GM12801 (cell line): Measurements from ENCODE around the gene SAC3D1.

ENCODE experiments used
- TF ChIP-seq, protein P1 (sequence below): IDR thresholded peaks from one replicate; pipeline ENCODE4 v1.5.1; 2011; ENCODE audit warnings: control low read depth; ENCODE audit not compliant: insufficient read length; ENCODE audit errors: extremely low read depth

SAC3D1 gene

DNA sequence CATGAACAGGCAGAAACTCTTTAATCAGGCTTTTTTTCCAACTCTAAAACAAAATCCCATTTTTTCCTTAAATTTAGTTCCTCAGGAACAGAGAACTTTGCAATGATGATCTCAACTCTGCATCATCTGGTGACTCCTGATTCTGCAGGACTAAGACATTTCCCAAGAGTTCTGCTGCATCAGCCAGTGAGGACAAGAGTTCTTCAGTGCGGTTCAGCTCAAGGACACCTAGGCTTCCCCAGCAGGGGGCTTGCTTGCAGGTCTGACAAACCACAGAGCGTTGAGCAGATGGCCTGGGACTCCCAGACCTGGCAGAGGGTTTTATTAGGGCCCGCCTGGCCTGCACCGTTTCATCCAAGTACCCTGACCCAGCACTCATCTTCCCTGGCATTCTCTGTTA, 36.4 kb downstream of the SAC3D1 start:
- TF ChIP-seq, protein P1, sequence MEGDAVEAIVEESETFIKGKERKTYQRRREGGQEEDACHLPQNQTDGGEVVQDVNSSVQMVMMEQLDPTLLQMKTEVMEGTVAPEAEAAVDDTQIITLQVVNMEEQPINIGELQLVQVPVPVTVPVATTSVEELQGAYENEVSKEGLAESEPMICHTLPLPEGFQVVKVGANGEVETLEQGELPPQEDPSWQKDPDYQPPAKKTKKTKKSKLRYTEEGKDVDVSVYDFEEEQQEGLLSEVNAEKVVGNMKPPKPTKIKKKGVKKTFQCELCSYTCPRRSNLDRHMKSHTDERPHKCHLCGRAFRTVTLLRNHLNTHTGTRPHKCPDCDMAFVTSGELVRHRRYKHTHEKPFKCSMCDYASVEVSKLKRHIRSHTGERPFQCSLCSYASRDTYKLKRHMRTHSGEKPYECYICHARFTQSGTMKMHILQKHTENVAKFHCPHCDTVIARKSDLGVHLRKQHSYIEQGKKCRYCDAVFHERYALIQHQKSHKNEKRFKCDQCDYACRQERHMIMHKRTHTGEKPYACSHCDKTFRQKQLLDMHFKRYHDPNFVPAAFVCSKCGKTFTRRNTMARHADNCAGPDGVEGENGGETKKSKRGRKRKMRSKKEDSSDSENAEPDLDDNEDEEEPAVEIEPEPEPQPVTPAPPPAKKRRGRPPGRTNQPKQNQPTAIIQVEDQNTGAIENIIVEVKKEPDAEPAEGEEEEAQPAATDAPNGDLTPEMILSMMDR = no peak

DNA sequence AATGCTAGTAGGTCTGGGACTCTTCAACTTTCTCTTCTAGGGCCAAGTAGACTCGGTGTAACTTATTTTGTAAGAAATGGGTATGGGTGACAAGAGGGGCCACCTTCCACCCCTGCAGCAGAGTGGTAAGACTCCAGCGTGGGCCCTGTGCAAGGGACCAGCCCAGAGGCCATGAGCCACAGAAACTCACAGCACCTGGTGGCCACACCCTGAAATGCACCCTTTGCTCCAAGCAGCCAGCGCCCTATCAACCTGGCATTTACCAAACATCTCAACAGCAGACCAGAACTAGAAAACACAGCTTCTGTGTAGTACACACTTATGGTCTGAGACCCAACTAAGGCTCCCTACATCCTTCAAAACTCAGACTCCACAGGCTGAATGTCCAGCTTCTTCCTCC, 37.1 kb downstream of the SAC3D1 start:
- TF ChIP-seq, protein P1 = no peak

DNA sequence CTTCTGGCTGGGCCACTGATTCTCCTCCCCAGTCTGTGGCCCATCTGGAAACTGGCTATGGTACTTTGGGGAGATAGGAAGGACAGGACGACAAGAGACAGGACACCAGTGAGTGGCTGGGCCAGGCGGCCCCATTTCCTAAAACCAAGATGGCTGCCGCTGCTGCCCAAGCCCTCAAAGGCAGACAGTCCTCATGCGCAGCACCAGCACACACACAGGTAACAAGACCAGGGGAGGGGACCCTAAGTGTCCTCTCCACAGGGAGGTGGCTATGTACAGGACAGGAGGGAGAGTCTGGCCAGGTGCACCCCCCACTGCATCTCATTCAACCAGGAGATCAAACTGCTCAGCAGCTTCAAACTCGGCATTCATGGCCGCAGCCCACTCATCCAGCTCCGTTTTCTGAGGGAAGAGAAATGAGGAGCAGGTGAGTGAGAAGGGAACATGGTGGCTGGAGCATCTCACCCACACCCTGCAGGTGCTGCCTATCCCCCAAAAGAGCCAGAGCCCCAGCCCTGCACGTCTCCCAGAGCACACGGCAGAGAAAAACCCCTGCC, 37.9 kb downstream of the SAC3D1 start:
- TF ChIP-seq, protein P1 = no peak

DNA sequence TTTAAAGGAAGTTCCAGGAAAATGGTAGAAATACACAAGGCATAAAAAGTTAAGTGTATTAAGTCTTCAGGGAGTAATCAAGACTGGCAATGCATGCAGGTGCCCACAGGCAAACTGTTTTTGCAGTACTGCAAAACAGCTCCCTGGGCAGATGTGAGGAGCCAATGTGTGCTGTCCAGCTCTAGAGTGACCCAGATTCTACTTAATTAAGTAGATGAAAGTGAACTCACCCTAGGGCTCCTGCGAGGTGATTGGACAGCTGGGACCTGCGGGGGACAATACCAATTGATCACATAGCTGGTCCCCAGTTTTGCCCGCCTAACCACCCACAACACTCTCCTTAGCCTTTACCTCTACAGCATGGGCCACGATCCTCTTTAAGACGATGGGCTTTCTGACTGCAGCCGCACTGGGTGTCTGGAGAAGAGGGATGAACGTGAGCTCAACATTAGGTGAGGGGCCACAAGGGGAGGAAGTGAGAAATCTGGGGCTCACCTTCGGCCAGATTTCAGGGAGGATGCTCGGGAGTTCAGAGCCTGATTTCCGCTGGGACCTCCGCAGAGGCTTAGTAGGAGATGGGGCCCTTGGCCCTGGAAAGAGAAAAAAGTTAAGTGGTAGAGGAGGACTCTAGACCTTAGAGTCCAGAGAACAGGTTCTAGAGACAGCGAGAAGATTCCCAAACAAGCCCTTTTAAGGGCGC, 42.3 kb downstream of the SAC3D1 start:
- TF ChIP-seq, protein P1 = no peak

DNA sequence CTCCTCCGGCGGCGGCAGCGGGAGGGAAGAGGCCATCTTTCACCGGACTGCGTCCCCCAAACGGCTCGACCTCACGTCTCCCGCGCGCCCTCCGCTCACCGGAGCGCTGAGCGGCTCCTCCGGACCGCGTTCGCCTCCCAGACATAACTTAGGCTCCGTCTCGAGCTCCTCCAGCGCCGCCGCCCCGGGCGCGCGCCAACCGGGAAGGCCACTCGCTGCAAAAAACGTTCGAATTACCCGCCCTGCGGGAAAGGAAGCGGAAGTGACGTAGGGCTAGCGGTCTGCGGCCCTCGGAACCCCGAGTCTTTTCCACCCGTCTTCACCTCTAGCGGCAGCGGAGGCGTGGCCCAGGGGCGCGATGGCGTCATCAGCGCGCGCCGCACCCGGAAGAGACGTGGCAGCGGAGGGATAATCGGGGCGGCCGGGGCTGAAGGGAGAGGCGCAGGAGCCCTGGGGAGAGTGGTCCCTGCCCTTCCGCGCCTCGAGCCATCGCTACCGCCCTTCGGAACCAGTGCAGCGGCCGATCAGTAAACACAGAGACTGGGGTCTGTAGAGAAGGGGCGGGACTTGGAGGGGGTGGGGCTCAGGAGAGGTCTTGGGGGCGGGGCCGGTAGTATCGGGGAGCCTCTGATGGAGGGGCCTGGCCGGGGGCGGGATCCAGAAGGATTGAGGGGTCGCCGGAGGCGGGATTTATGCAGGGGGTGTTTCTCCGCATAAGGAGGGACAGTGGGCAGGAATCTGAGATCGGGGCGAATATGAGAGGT, 43.0 kb downstream of the SAC3D1 start, which contains the start of the genes CDCA5 and ZFPL1:
Gene CDCA5 (minus strand): TSS at position 207 of the 764 bp plus-strand sequence. CDS start 62 bp downstream, at position 145.
Gene ZFPL1 (plus strand): TSS at position 389 of the 764 bp plus-strand sequence. CDS start 477 bp downstream, outside the sequence.
- TF ChIP-seq, protein P1 = no peak

DNA sequence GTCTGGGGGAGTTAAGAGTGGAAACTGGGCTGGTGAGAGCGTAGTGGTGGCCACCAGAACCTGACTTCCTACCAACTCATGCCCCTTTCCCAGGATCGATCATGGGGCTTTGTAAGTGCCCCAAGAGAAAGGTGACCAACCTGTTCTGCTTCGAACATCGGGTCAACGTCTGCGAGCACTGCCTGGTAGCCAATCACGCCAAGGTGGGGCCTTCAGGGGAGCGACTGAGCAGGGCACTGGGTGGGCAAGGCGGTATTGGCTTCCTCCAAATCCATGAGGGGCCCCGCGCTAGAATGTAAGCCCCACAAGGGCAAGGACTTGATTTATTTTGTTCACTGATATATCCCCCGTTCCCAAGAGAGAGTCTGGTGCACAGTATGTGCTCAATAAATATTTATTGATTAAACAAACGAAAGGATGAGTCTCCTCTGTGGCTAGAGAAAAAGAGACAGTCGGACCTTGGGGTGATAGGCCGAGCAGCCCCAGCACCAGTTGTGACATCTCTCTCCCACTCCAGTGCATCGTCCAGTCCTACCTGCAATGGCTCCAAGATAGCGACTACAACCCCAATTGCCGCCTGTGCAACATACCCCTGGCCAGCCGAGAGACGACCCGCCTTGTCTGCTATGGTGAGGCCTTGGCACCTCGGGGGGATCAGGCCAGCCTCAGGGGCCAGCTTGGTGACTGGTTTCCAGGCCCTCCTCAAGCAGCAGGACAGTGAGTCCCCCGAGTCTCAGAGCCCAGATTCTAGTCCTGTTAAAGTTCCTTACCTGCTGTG, 43.8 kb downstream of the SAC3D1 start:
- TF ChIP-seq, protein P1 = no peak

DNA sequence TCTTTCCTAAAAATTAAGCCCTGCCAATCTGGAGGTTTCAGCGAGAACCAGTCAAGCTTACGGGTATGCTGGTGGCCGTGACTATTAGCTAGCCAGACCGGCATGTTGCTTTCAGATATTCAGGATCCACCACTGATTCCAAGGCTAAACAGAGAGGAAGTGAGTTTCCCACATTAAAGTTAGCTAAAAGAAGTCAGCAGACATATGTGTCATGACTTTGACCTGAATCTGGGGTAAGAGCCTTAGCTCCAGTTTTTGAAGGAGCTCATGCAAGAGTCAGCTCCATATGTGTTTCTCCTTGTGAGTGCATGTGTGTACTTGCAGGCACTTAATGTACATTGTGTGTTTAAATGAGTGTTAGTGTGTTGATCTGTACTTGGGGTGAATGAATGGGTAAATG, 44.4 kb downstream of the SAC3D1 start:
- TF ChIP-seq, protein P1 = no peak
